Loucy (cell line): ENCODE measurements around the gene NR2C2AP.

Experiments used
- EZH2phosphoT487 ChIP-seq: fragments of 200-600 bp; IDR thresholded peaks from 2 replicates; pipeline ENCODE4 v1.6.1; 2018; ENCODE audit warnings: antibody characterized with exemption, mild to moderate bottlenecking, moderate library complexity, borderline replicate concordance
- TF ChIP-seq, protein P1 (sequence below): fragments of 200-600 bp; sonication (generic); conservative IDR thresholded peaks from 2 replicates; pipeline ENCODE4 v1.5.1; 2014; ENCODE audit warnings: mild to moderate bottlenecking, antibody characterized with exemption, low read length

DNA sequence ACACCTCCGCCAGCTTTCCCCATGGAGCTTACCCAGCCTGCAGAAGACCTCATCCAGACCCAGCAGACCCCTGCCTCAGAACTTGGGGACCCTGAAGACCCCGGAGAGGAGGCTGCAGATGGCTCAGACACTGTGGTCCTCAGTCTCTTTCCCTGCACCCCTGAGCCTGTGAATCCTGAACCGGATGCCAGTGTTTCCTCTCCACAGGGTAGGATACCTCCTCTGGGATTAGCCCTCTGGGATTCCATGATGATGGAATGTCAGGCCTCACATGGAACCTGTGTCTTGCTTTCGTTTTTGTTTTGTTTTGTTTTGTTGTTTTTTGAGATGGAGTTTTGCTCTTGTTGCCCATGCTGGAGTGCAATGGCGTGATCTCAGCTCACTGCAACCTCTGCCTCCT lies 9.3 kb downstream of the NR2C2AP start:
- TF ChIP-seq, protein P1, sequence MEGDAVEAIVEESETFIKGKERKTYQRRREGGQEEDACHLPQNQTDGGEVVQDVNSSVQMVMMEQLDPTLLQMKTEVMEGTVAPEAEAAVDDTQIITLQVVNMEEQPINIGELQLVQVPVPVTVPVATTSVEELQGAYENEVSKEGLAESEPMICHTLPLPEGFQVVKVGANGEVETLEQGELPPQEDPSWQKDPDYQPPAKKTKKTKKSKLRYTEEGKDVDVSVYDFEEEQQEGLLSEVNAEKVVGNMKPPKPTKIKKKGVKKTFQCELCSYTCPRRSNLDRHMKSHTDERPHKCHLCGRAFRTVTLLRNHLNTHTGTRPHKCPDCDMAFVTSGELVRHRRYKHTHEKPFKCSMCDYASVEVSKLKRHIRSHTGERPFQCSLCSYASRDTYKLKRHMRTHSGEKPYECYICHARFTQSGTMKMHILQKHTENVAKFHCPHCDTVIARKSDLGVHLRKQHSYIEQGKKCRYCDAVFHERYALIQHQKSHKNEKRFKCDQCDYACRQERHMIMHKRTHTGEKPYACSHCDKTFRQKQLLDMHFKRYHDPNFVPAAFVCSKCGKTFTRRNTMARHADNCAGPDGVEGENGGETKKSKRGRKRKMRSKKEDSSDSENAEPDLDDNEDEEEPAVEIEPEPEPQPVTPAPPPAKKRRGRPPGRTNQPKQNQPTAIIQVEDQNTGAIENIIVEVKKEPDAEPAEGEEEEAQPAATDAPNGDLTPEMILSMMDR: no peak
- no peak for TF ChIP-seq EZH2phosphoT487
